Measurements from ENCODE around the gene ZNF668. TPM values are rescaled to one million over a fixed set of nuclear protein-coding genes. Genes with fewer than 3 reads are reported as not detected.

ZNF668 gene
- total RNA-seq, 2 experiments from 2014 or later: 11.2 to 12.9 TPM

- H3K4me3 Mint-ChIP-seq: peak overlapping the region; percentile 66
These were observed 19.2 kb upstream of the ZNF668 start for GRCh38 chr16:31093132-31093703.

GRCh38 chr16:31092330-31092729, 18.3 kb upstream of the ZNF668 start:
- Mint-ChIP-seq H3K4me1 (peaks cover 33% of the 10 kb centered on the region), H3K27ac (peak overlapping the region; percentile 54), H3K9me3 (no peaks in the 10 kb centered on the region), H3K4me3 (peak overlapping the region; percentile 42), H3K27me3 (no peaks in the 10 kb centered on the region), H3K36me3 (ENCODE audit: low read depth) (peaks cover 13% of the 10 kb centered on the region)
- POLR2A ChIA-PET: no interaction called here
- CTCF ChIA-PET: interaction anchor here (1.6 to 2.6 kb wide), 4 partner anchors 19 to 151 kb away, joined by 7 to 13 read pairs (median 8); partner anchors contain the start of genes ZNF646 and ZNF668
- no peak for DNase-seq

More at GRCh38 chr16:31093132-31093703, 19.2 kb upstream of the ZNF668 start:
- no peaks in the 10 kb centered on the region for H3K27me3 Mint-ChIP-seq
- peaks cover 33% of the 10 kb centered on the region for H3K4me1 Mint-ChIP-seq
- no peaks in the 10 kb centered on the region for H3K9me3 Mint-ChIP-seq
- peak overlapping the region; percentile 74 for H3K27ac Mint-ChIP-seq
- H3K36me3 Mint-ChIP-seq (ENCODE audit: low read depth): peaks cover 12% of the 10 kb centered on the region
- DNase-seq: no peak
- ChIA-PET CTCF (interaction anchor here (1.0 to 2.6 kb wide), 6 partner anchors 18 to 152 kb away, joined by 3 to 13 read pairs (median 8); partner anchors contain the start of genes ZNF646 and ZNF668), POLR2A (no interaction called here)

- Mint-ChIP-seq H3K4me1 (peaks cover 27% of the 10 kb centered on the region), H3K27ac (no peak overlapping the region), H3K4me3 (no peak overlapping the region), H3K27me3 (no peaks in the 10 kb centered on the region), H3K9me3 (no peaks in the 10 kb centered on the region), H3K36me3 (ENCODE audit: low read depth) (peaks cover 14% of the 10 kb centered on the region)
- no peak for DNase-seq
- ChIA-PET CTCF (no interaction called here), POLR2A (no interaction called here)
These were observed 16.5 kb upstream of the ZNF668 start for GRCh38 chr16:31090540-31090939.

- no peak overlapping the region for H3K27ac Mint-ChIP-seq
- peaks cover 16% of the 10 kb centered on the region for H3K4me1 Mint-ChIP-seq
- no peaks in the 10 kb centered on the region for H3K9me3 Mint-ChIP-seq
- peaks cover 16% of the 10 kb centered on the region for H3K36me3 Mint-ChIP-seq (ENCODE audit: low read depth)
- H3K27me3 Mint-ChIP-seq: no peaks in the 10 kb centered on the region
- ChIA-PET CTCF (interaction anchor here (0.6 kb wide), 1 partner anchor 69 kb away, joined by 5 read pairs; no protein-coding TSS in a partner anchor), POLR2A (no interaction called here)
- no peak overlapping the region for H3K4me3 Mint-ChIP-seq
- DNase-seq: no peak
These were observed 15.2 kb upstream of the ZNF668 start for GRCh38 chr16:31089199-31089598.

- CTCF ChIA-PET: interaction anchor here (0.6 kb wide), 1 partner anchor 69 kb away, joined by 5 read pairs; no protein-coding TSS in a partner anchor
- H3K4me1 Mint-ChIP-seq: peaks cover 11% of the 10 kb centered on the region
- H3K4me3 Mint-ChIP-seq: no peak within 1 kb of the TSS
- peaks cover 16% of the 10 kb centered on the region for H3K36me3 Mint-ChIP-seq (ENCODE audit: low read depth)
- POLR2A ChIA-PET: no interaction called here
- H3K27me3 Mint-ChIP-seq: no peaks in the 10 kb centered on the region
- DNase-seq: no peak
- peak within 1 kb of the TSS; percentile 44 for H3K27ac Mint-ChIP-seq
- H3K9me3 Mint-ChIP-seq: no peaks in the 10 kb centered on the region
These were observed 14.6 kb upstream of the ZNF668 start, which contains the start of gene PRSS53 for GRCh38 chr16:31088459-31089183. Gene PRSS53, minus strand, starts transcription at chr16:31088943. Its CDS starts 134 bp downstream, at chr16:31088809.

GRCh38 chr16:31087971-31088370, 13.9 kb upstream of the ZNF668 start:
- CTCF ChIA-PET: no interaction called here
- no peaks in the 10 kb centered on the region for H3K27me3 Mint-ChIP-seq
- POLR2A ChIA-PET: no interaction called here
- no peaks in the 10 kb centered on the region for H3K9me3 Mint-ChIP-seq
- DNase-seq: no peak
- H3K27ac Mint-ChIP-seq: no peak overlapping the region
- H3K36me3 Mint-ChIP-seq (ENCODE audit: low read depth): peaks cover 16% of the 10 kb centered on the region
- H3K4me3 Mint-ChIP-seq: no peak overlapping the region
- peaks cover 6% of the 10 kb centered on the region for H3K4me1 Mint-ChIP-seq

GRCh38 chr16:31087481-31087880, 13.4 kb upstream of the ZNF668 start:
- H3K27me3 Mint-ChIP-seq: no peaks in the 10 kb centered on the region
- H3K4me3 Mint-ChIP-seq: no peak overlapping the region
- no peak for DNase-seq
- peaks cover 16% of the 10 kb centered on the region for H3K36me3 Mint-ChIP-seq (ENCODE audit: low read depth)
- H3K27ac Mint-ChIP-seq: no peak overlapping the region
- CTCF ChIA-PET: interaction anchor here (1.3 kb wide), 1 partner anchor 11 kb away, joined by 5 read pairs; no protein-coding TSS in a partner anchor
- peaks cover 2% of the 10 kb centered on the region for H3K4me1 Mint-ChIP-seq
- H3K9me3 Mint-ChIP-seq: no peaks in the 10 kb centered on the region
- POLR2A ChIA-PET: no interaction called here

- Mint-ChIP-seq H3K27me3 (no peaks in the 10 kb centered on the region), H3K4me1 (peaks cover 3% of the 10 kb centered on the region), H3K4me3 (no peak overlapping the region), H3K9me3 (no peaks in the 10 kb centered on the region), H3K27ac (no peak overlapping the region), H3K36me3 (ENCODE audit: low read depth) (peaks cover 19% of the 10 kb centered on the region)
- ChIA-PET POLR2A (no interaction called here), CTCF (interaction anchor here (0.8 to 1.3 kb wide), 2 partner anchors 11 to 15 kb away, joined by 3 to 5 read pairs; no protein-coding TSS in a partner anchor)
- DNase-seq: no peak
These were observed 12.5 kb upstream of the ZNF668 start for GRCh38 chr16:31086629-31086906.

GRCh38 chr16:31085873-31086628, 12.0 kb upstream of the ZNF668 start:
- ChIA-PET CTCF (interaction anchor here (0.8 to 1.9 kb wide), 3 partner anchors 10 to 56 kb away, joined by 3 to 6 read pairs (median 5); no protein-coding TSS in a partner anchor), POLR2A (no interaction called here)
- Mint-ChIP-seq H3K27ac (peak overlapping the region; percentile 76), H3K4me1 (peaks cover 3% of the 10 kb centered on the region), H3K4me3 (no peak overlapping the region), H3K36me3 (ENCODE audit: low read depth) (peaks cover 18% of the 10 kb centered on the region), H3K27me3 (no peaks in the 10 kb centered on the region), H3K9me3 (no peaks in the 10 kb centered on the region)
- no peak for DNase-seq

- Mint-ChIP-seq H3K27me3 (no peaks in the 10 kb centered on the region), H3K36me3 (ENCODE audit: low read depth) (peaks cover 18% of the 10 kb centered on the region), H3K9me3 (no peaks in the 10 kb centered on the region), H3K4me1 (peaks cover 7% of the 10 kb centered on the region), H3K4me3 (no peak overlapping the region), H3K27ac (no peak overlapping the region)
- ChIA-PET POLR2A (no interaction called here), CTCF (interaction anchor here (1.9 kb wide), 1 partner anchor 57 kb away, joined by 6 read pairs; no protein-coding TSS in a partner anchor)
- DNase-seq: no peak
These were observed 11.4 kb upstream of the ZNF668 start for GRCh38 chr16:31085411-31085810.

- Mint-ChIP-seq H3K36me3 (ENCODE audit: low read depth) (peaks cover 17% of the 10 kb centered on the region), H3K4me1 (peaks cover 7% of the 10 kb centered on the region), H3K9me3 (no peaks in the 10 kb centered on the region), H3K27ac (no peak overlapping the region), H3K4me3 (no peak overlapping the region), H3K27me3 (no peaks in the 10 kb centered on the region)
- DNase-seq: no peak
- POLR2A ChIA-PET: interaction anchor here (1.0 kb wide), 1 partner anchor 358 kb away, joined by 6 read pairs; the partner anchor contains the start of gene ZNF843
- CTCF ChIA-PET: interaction anchor here (0.5 to 2.0 kb wide), 5 partner anchors 9 to 82 kb away, joined by 3 to 6 read pairs (median 4); partner anchors contain the start of genes KAT8 and VKORC1
These were observed 10.7 kb upstream of the ZNF668 start for GRCh38 chr16:31084584-31085302.

GRCh38 chr16:31083981-31084380, 9.9 kb upstream of the ZNF668 start:
- Mint-ChIP-seq H3K4me3 (no peak overlapping the region), H3K27ac (no peak overlapping the region), H3K9me3 (no peaks in the 10 kb centered on the region), H3K4me1 (peaks cover 9% of the 10 kb centered on the region), H3K36me3 (ENCODE audit: low read depth) (peaks cover 17% of the 10 kb centered on the region), H3K27me3 (no peaks in the 10 kb centered on the region)
- DNase-seq: no peak
- POLR2A ChIA-PET: interaction anchor here (0.6 kb wide), 1 partner anchor 53 kb away, joined by 3 read pairs; no protein-coding TSS in a partner anchor
- CTCF ChIA-PET: interaction anchor here (0.5 to 2.0 kb wide), 6 partner anchors 10 to 83 kb away, joined by 3 to 6 read pairs (median 4); partner anchors contain the start of genes KAT8 and VKORC1
